ENCODE results near the gene LAGE3. TPM values are rescaled to one million over a fixed set of nuclear protein-coding genes. Genes with fewer than 3 reads are reported as not detected.

The LAGE3 gene, protein sequence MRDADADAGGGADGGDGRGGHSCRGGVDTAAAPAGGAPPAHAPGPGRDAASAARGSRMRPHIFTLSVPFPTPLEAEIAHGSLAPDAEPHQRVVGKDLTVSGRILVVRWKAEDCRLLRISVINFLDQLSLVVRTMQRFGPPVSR
- total RNA-seq (10 to 100 TPM; 29.1 to 30.9 TPM), polyA plus RNA-seq (ENCODE audit: insufficient read depth, low read depth, low replicate concordance) (12.4 TPM)
- long read RNA-seq, donor 1, transcript LAGE3-201 (3 exons, 949 nt), result major isoform, 53 of 53 reads
- long read RNA-seq, donor 1, partial matches to known transcripts, result 0 of 53 reads
- long read RNA-seq, donor 1, other reads (novel, unspliced or antisense), result 0 of 53 reads
- long read RNA-seq, donor 2, transcript LAGE3-201 (3 exons, 949 nt), result major isoform, 33 of 33 reads
- long read RNA-seq, donor 2, partial matches to known transcripts, result 0 of 33 reads
- long read RNA-seq, donor 2, other reads (novel, unspliced or antisense), result 0 of 33 reads

DNA sequence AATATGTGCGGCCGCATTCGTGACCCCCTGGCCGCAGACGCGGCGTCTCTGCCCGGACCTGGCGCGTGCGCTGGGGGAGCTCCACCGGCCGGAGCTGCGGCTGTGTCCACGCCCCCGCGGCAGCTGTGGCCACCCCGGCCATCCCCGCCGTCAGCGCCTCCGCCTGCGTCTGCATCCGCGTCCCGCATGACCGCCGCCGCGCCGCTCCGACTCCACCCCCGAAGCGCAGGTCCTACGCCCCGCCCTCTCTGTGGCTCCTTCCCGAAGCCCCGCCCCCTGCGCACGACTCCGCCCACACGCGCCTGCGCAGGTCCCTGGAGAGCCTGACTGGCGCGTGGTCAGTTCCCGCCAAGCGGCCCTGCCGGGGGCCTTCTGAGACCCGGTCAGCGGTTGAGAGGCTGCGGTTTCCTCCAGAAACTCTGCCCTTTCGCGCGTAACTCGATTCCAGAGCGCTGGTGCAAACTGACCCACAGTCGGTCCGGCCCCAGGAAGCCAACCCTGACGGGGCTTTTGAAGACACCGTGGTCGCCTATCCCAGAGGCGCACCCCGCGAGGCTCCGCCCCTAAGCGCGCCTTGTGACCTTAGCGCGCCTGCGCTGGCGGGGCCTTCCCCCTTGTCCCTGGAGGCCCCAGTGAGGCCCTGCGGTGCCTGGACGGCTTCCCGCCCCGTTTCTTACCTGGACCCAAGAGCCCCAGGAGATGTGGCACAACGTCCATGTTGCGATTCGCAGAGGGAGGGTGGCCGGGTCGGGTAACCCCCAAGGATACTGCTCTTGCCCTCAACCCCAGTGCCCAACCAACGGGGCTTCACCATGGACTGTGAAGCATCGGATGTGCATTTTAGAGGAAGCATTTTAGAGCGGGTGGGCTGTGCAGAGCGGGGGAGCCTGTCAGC, at the start of gene LAGE3:
LAGE3 (minus strand) TSS at position 554 of the 895 bp plus-strand sequence; CDS start at position 188, 366 bp downstream.
- H3K4me1 ChIP-seq, result no peaks in the 10 kb centered on the region
- no peaks in the 10 kb centered on the region for H3K27me3 ChIP-seq
- intact Hi-C loops (cut with DNase I; ENCODE audit: low total_unique reads), result no loop called here
- H3K9me3 ChIP-seq, result no peaks in the 10 kb centered on the region
- TF ChIP-seq, protein P1, sequence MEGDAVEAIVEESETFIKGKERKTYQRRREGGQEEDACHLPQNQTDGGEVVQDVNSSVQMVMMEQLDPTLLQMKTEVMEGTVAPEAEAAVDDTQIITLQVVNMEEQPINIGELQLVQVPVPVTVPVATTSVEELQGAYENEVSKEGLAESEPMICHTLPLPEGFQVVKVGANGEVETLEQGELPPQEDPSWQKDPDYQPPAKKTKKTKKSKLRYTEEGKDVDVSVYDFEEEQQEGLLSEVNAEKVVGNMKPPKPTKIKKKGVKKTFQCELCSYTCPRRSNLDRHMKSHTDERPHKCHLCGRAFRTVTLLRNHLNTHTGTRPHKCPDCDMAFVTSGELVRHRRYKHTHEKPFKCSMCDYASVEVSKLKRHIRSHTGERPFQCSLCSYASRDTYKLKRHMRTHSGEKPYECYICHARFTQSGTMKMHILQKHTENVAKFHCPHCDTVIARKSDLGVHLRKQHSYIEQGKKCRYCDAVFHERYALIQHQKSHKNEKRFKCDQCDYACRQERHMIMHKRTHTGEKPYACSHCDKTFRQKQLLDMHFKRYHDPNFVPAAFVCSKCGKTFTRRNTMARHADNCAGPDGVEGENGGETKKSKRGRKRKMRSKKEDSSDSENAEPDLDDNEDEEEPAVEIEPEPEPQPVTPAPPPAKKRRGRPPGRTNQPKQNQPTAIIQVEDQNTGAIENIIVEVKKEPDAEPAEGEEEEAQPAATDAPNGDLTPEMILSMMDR (IDR thresholded peaks at IDR 0.05), result no peak
- no peak for TF ChIP-seq POLR2A (IDR thresholded peaks at IDR 0.05)
- H3K36me3 ChIP-seq (ENCODE audit: low read depth, missing control alignments), result no peaks in the 10 kb centered on the region
- peak within 1 kb of the TSS; percentile 39 to 75 for H3K27ac ChIP-seq
- WGBS, 2 donors, result 9 to 47% methylated on average over 3 to 31 of the region's 85 CpGs
- peak; percentile 92 for DNase-seq
- peak within 1 kb of the TSS; percentile 47 to 56 for H3K4me3 ChIP-seq

DNA sequence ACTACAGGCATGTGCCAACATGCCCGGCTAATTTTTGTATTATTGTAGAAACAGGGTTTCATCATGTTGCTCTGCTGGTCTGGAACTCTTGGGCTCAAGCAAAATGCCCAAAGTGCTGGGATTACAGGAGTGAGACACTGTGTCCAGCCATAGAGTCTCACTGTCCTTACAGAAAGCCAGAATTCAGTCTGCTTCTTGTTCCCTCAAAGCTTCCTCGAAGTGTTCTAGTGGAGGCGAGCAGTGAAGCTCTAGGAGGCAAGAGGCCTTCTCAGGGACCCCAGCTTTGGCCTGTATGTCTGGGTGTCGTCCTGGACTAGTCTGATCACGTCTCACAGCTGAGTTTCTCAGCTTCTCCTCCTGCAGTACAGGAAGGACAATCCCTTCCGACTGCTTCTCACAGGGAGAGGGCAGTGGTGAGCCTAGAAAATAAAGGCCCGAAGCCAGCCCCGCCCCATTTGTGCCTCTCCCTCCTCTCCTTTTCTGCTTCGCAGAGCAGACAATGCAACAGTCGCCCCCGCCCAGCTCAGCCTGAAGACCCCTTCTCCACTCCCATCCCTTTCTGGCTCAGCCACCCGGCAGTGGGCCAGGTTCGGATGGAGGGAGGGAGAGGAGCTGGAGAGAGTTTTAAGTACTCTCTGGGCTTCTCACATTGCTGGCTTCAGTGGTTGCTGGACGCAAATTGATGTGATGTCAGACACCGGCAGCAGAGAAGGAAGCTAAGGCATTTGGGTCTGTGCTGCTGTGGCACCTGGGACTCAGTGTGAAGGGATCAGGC, 48.0 kb upstream of the LAGE3 start:
- WGBS, 2 donors, result 20 to 23% methylated on average over 10 to 15 of the region's 15 CpGs
- intact Hi-C loops (cut with DNase I; ENCODE audit: low total_unique reads), result no loop called here
- Histone ChIP-seq H3K4me1 (no peaks in the 10 kb centered on the region), H3K9me3 (no peaks in the 10 kb centered on the region), H3K27ac (peak overlapping the region in 1 of 2 donors; percentile 78), H3K36me3 (ENCODE audit: low read depth, missing control alignments) (no peaks in the 10 kb centered on the region), H3K27me3 (no peaks in the 10 kb centered on the region), H3K4me3 (no peak overlapping the region)
- TF ChIP-seq, protein P1 (IDR thresholded peaks at IDR 0.05), result peak in 2 of 3 experiments; percentile 17 to 26
- no peak for TF ChIP-seq POLR2A (IDR thresholded peaks at IDR 0.05)
- DNase-seq, result peak; percentile 86

DNA sequence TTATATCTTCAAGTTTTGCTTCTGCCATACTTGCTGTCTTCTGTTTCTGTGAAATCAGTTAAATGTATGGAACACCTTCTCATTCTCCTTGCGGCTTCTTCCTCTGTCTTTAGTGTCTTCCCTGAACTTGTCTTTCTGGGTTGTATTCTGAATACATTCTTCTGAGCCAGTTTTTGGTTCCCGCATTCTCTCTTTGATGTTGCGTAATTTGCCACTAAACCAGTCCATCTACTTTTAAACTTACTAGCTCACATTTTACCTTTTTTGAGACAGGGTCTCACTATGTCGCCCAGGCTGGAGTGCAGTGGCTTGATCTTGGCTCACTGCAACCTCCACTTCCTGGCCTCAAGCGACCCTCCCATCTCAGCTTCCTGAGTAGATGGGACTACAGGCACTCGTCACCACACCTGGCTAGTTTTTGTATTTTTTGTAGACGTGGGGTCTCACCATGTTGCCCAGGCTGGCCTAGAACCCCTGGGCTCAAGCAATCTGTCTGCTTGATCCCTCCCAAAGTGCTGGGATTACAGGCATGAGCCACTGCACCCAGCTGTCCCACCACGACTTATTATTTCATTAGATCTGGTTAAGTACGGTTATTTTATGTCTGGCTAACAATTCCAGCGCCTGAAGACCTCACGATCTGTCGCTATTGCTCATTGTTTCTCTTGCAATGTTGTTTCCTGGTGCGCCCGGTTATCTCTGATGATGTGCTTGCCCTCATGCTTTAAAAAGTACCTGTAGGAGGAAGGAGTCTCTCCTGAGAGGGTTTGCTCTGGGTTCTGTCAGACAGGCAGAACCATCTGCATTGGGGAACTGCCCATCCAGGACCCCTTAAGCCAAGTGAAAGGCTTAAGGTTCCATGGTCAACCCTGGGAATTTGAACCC, 46.8 kb upstream of the LAGE3 start:
- WGBS, 2 donors, result 76 to 88% methylated on average over 14 of the region's 14 CpGs
- DNase-seq, result no peak
- intact Hi-C loops (cut with DNase I; ENCODE audit: low total_unique reads), result no loop called here
- Histone ChIP-seq H3K4me1 (no peaks in the 10 kb centered on the region), H3K27me3 (no peaks in the 10 kb centered on the region), H3K27ac (no peak overlapping the region), H3K9me3 (no peaks in the 10 kb centered on the region), H3K4me3 (no peak overlapping the region), H3K36me3 (ENCODE audit: low read depth, missing control alignments) (no peaks in the 10 kb centered on the region)
- no peak for TF ChIP-seq POLR2A (IDR thresholded peaks at IDR 0.05)

DNA sequence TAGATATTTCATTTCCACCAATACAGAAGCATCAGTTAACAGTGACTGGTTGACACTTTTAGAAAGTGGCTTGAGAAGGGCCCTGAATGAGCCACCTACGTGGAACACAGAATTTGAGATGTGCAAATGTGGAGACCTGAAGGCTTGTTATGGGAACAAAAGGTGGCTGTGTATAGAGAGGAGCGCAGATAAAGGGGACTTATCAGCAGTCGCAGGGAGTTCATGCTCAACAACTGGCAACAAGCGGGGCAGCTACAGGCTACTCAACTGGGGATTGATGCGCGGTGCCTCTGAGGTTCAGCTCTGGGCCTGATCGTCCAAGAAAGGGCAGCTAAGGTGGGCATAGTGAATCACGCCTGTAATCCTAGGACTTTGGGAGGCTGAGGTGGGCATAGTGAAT, 40.3 kb upstream of the LAGE3 start:
- intact Hi-C loops (cut with DNase I; ENCODE audit: low total_unique reads), result no loop called here
- TF ChIP-seq POLR2A (IDR thresholded peaks at IDR 0.05), result no peak
- TF ChIP-seq, protein P1 (IDR thresholded peaks at IDR 0.05), result no peak
- no peak overlapping the region for H3K27ac ChIP-seq

More for the DNA sequence above, 40.3 kb upstream of the LAGE3 start:
- H3K9me3 ChIP-seq, result no peaks in the 10 kb centered on the region
- 52 to 86% methylated on average over 8 of the region's 8 CpGs for WGBS, 2 donors
- H3K27me3 ChIP-seq, result no peaks in the 10 kb centered on the region
- no peaks in the 10 kb centered on the region for H3K36me3 ChIP-seq (ENCODE audit: low read depth, missing control alignments)
- no peak overlapping the region for H3K4me3 ChIP-seq
- DNase-seq, result peak; percentile 25
- H3K4me1 ChIP-seq, result peaks cover 12% of the 10 kb centered on the region
